HL-60 (cell line): ENCODE measurements around the gene FYN.

Source experiments
- DNase-seq, 2 experiments: peaks; one replicate each; pipeline ENCODE4 v3.0.0-alpha.2; 2010 to 2020; ENCODE audit warnings: low read depth in 1 of 2, low spot score in 1 of 2
- H3K27ac ChIP-seq: fragments of 250-450 bp; sonication (Bioruptor Pico); replicated peaks from 2 replicates; pipeline ENCODE4 v1.5.1; 2020; ENCODE audit warnings: mild to moderate bottlenecking, moderate library complexity
- H3K27me3 ChIP-seq: fragments of 250-450 bp; sonication (Bioruptor Pico); 2 replicates; pipeline ENCODE4 v1.5.1; 2021; ENCODE audit warnings: mild to moderate bottlenecking, moderate library complexity; ENCODE audit not compliant: insufficient read depth, poor library complexity, severe bottlenecking
- H3K4me3 ChIP-seq: replicated peaks from 2 replicates; pipeline ENCODE4 v1.5.1; 2011; ENCODE audit warnings: mild to moderate bottlenecking, control low read depth, low read length; ENCODE audit not compliant: insufficient read depth
- CTCF ChIP-seq: IDR thresholded peaks from one replicate; pipeline ENCODE4 v1.5.1; 2011; ENCODE audit warnings: low read length, control low read depth, inconsistent platforms; ENCODE audit not compliant: insufficient read depth
- GABPA ChIP-seq: IDR thresholded peaks from 2 replicates; pipeline ENCODE4 v1.6.1; 2012; ENCODE audit warnings: low read depth
- POLR2AphosphoS5 ChIP-seq: IDR thresholded peaks from 2 replicates; pipeline ENCODE4 v1.6.1; 2012; ENCODE audit warnings: low read depth
- SPI1 ChIP-seq: IDR thresholded peaks from 2 replicates; pipeline ENCODE4 v1.6.1; 2012; ENCODE audit warnings: low read depth, mild to moderate bottlenecking, borderline replicate concordance
- TF ChIP-seq, protein P1 (sequence below): IDR thresholded peaks from 2 replicates; pipeline ENCODE4 v1.6.1; 2012; ENCODE audit warnings: low read depth; ENCODE audit not compliant: insufficient replicate concordance

The FYN gene

GRCh38 chr6:111743360-111743759 lies 129.9 kb downstream of the FYN start:
- no peak for DNase-seq
- Histone ChIP-seq H3K27me3 (peaks cover 4% of the 10 kb centered on the region), H3K27ac (no peak overlapping the region), H3K4me3 (no peak overlapping the region)
- TF ChIP-seq, protein P1, sequence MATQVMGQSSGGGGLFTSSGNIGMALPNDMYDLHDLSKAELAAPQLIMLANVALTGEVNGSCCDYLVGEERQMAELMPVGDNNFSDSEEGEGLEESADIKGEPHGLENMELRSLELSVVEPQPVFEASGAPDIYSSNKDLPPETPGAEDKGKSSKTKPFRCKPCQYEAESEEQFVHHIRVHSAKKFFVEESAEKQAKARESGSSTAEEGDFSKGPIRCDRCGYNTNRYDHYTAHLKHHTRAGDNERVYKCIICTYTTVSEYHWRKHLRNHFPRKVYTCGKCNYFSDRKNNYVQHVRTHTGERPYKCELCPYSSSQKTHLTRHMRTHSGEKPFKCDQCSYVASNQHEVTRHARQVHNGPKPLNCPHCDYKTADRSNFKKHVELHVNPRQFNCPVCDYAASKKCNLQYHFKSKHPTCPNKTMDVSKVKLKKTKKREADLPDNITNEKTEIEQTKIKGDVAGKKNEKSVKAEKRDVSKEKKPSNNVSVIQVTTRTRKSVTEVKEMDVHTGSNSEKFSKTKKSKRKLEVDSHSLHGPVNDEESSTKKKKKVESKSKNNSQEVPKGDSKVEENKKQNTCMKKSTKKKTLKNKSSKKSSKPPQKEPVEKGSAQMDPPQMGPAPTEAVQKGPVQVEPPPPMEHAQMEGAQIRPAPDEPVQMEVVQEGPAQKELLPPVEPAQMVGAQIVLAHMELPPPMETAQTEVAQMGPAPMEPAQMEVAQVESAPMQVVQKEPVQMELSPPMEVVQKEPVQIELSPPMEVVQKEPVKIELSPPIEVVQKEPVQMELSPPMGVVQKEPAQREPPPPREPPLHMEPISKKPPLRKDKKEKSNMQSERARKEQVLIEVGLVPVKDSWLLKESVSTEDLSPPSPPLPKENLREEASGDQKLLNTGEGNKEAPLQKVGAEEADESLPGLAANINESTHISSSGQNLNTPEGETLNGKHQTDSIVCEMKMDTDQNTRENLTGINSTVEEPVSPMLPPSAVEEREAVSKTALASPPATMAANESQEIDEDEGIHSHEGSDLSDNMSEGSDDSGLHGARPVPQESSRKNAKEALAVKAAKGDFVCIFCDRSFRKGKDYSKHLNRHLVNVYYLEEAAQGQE, result no peak
- no peak for TF ChIP-seq SPI1
- TF ChIP-seq CTCF, result no peak
- TF ChIP-seq POLR2AphosphoS5, result no peak
- no peak for TF ChIP-seq GABPA

DNA sequence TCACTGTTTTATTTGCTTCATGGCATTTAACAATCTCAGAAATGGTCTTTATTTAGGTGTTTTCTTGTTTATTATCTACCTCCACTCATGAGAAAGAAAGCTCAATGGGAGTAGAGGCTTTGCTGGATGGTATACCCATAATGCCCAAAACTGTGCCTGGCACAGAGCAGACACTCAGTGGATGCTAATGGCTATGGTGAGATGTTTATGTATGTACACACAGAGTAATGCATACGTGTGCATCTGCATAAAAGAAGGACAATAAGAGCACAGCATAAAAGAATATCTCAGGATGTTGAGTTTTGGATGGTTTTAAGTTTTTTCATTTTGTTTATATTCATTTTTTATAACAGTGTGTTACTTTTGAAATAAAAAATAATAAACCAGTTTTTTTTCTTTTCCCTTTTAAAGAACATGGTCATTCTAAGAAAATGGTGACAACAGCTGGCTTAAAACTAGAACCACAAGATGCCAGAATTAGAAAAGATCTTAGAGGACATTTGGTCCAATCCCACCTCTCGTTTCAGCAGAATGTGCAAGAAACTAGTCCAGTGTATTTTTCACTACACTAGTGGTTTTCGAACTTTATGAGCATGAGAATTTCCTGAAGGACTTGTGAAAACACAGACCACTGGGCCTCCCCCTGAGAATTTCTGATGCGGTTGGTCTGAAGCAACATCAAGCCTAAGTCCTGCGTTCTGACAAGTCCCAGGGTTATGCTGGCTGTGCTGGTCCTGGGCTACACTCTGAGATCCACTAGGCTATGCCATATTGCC lies 131.9 kb downstream of the FYN start:
- Histone ChIP-seq H3K27ac (no peak overlapping the region), H3K27me3 (no peaks in the 10 kb centered on the region), H3K4me3 (no peak overlapping the region)
- no peak for DNase-seq
- no peak for TF ChIP-seq POLR2AphosphoS5
- no peak for TF ChIP-seq SPI1
- TF ChIP-seq, protein P1, result no peak
- TF ChIP-seq GABPA, result no peak
- no peak for TF ChIP-seq CTCF

DNA sequence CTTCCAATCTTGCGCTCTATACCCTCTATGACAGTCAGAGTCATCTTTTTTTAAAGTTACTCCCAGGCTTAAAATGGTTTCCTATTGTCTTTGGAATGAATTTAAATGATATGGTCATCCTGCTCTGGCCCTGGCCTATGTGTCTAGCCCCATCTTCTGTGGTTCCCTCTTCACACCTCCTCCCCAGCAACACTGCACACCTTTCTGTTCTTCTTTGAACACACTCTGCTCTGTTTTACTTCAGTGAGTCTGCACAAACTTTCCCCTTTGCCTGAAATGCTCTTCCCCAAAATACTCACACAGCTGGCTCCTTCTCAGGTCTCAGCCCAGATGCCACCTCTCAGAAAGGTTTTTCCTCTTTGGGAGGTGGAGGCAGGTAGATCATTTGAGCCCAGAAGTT lies 132.7 kb downstream of the FYN start:
- no peaks in the 10 kb centered on the region for H3K27me3 ChIP-seq
- no peak for DNase-seq
- no peak overlapping the region for H3K4me3 ChIP-seq
- no peak overlapping the region for H3K27ac ChIP-seq
- TF ChIP-seq GABPA (no peak), SPI1 (no peak), CTCF (no peak)

DNA sequence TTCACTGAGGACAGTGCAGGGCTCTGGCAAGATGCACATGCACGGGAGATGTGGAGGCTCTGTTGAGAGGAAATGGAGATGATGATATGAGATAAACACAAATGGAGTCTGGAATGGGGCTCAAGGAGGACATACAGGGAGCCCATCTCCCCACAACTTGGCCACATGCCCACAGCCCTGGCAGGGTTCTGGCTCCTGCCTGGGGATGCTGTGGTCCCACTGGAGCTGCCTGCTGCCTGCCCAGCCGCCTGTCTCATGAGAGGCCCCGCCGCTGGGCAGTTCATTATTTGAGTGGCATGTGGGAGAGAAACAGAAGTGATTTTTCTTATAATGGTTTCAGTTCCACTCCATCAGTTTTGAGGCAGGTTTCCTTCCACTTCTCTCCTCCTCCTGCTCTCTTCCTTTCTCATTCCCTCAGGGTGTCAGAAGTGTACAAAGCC lies 134.0 kb downstream of the FYN start:
- DNase-seq, result no peak
- H3K4me3 ChIP-seq, result no peak overlapping the region
- TF ChIP-seq GABPA (no peak), CTCF (no peak), POLR2AphosphoS5 (no peak), SPI1 (no peak)
- TF ChIP-seq, protein P1, result no peak
- no peaks in the 10 kb centered on the region for H3K27me3 ChIP-seq
- H3K27ac ChIP-seq, result no peak overlapping the region
